Neural cell (in vitro differentiated cells): ENCODE data around the gene SCG5. TPM values are rescaled to one million over a fixed set of nuclear protein-coding genes. Genes with fewer than 3 reads are reported as not detected.

Experiments
- H2AFZ ChIP-seq: fragments of 200-600, 300-800 bp; sonication (generic), shearing (Covaris generic); 2 replicates; pipeline ENCODE4 v1.6.0; 2014; ENCODE audit warnings: low read depth, mild to moderate bottlenecking, antibody characterized with exemption, low read length, moderate library complexity
- H3F3A ChIP-seq: fragments of 200-600 bp; shearing (Covaris generic); 2 replicates; pipeline ENCODE4 v1.6.1; 2016; ENCODE audit warnings: mild to moderate bottlenecking, moderate library complexity, mixed read lengths, antibody characterized with exemption, low read length; ENCODE audit not compliant: insufficient read depth, poor library complexity, severe bottlenecking
- H3K27ac ChIP-seq: fragments of 200-600, 300-800 bp; sonication (generic), shearing (Covaris generic); 2 replicates; pipeline ENCODE4 v1.5.1; 2014; ENCODE audit warnings: mild to moderate bottlenecking, low read length, moderate library complexity
- H3K27me3 ChIP-seq: fragments of 300-800, 200-600 bp; sonication (generic), shearing (Covaris generic); 2 replicates; pipeline ENCODE4 v1.6.0; 2014; ENCODE audit warnings: mild to moderate bottlenecking, low read depth, low read length, moderate library complexity; ENCODE audit not compliant: insufficient read depth
- H3K36me3 ChIP-seq: fragments of 300-800, 200-600 bp; sonication (generic), shearing (Covaris generic); 2 replicates; pipeline ENCODE4 v1.5.1; 2014; ENCODE audit warnings: mild to moderate bottlenecking, antibody characterized with exemption, low read length, moderate library complexity; ENCODE audit not compliant: insufficient read depth
- H3K4me2 ChIP-seq: fragments of 300-800, 200-600 bp; sonication (generic), shearing (Covaris generic); 2 replicates; pipeline ENCODE4 v1.6.0; 2014; ENCODE audit warnings: mild to moderate bottlenecking, low read length
- H3K4me3 ChIP-seq: fragments of 300-800, 200-600 bp; sonication (generic), shearing (Covaris generic); 2 replicates; pipeline ENCODE4 v1.5.1; 2014; ENCODE audit warnings: mild to moderate bottlenecking, low read length, moderate library complexity
- H3K79me2 ChIP-seq: fragments of 200-600 bp; shearing (Covaris generic); replicated peaks from 2 replicates; pipeline ENCODE4 v1.6.0; 2014; ENCODE audit warnings: mild to moderate bottlenecking, low read length, moderate library complexity; ENCODE audit not compliant: insufficient read depth
- H3K9ac ChIP-seq: fragments of 300-800, 200-600 bp; sonication (generic), shearing (Covaris generic); 2 replicates; pipeline ENCODE4 v1.6.1; 2016; ENCODE audit warnings: mild to moderate bottlenecking, low read length, mixed read lengths
- H3K9me2 ChIP-seq: fragments of 200-600 bp; shearing (Covaris generic); 2 replicates; pipeline ENCODE4 v1.6.1; 2016; ENCODE audit warnings: mild to moderate bottlenecking, low read length, mixed read lengths; ENCODE audit not compliant: insufficient read depth
- H3K9me3 ChIP-seq: fragments of 200-600, 300-800 bp; sonication (generic), shearing (Covaris generic); 2 replicates; pipeline ENCODE4 v1.6.1; 2016; ENCODE audit warnings: mild to moderate bottlenecking, mixed run types, low read length, moderate library complexity, mixed read lengths
- H4K20me1 ChIP-seq: fragments of 200-600 bp; shearing (Covaris generic); 2 replicates; pipeline ENCODE4 v1.6.1; 2016; ENCODE audit warnings: mild to moderate bottlenecking, mixed run types; ENCODE audit not compliant: insufficient read depth
- EP300 ChIP-seq: fragments of 450-650 bp; conservative IDR thresholded peaks from 2 replicates; pipeline ENCODE4 v1.6.1; 2014; ENCODE audit warnings: antibody characterized with exemption, mild to moderate bottlenecking, moderate library complexity; ENCODE audit not compliant: poor library complexity, severe bottlenecking
- EZH2 ChIP-seq: fragments of 200-600, 300-800 bp; shearing (Covaris generic), sonication (generic); IDR thresholded peaks from 2 replicates; pipeline ENCODE4 v1.6.1; 2014; ENCODE audit warnings: antibody characterized with exemption, low read length, borderline replicate concordance, mild to moderate bottlenecking; ENCODE audit not compliant: insufficient read depth, poor library complexity, severe bottlenecking
- POLR2AphosphoS5 ChIP-seq: IDR thresholded peaks from 2 replicates; pipeline ENCODE4 v1.6.1; 2012
- RAD21 ChIP-seq: fragments of 450-650 bp; conservative IDR thresholded peaks from 2 replicates; pipeline ENCODE4 v1.6.1; 2014; ENCODE audit warnings: antibody characterized with exemption, mild to moderate bottlenecking, moderate library complexity
- SMC3 ChIP-seq: fragments of 450-650 bp; conservative IDR thresholded peaks from 2 replicates; pipeline ENCODE4 v1.6.1; 2014; ENCODE audit warnings: antibody characterized with exemption, mild to moderate bottlenecking, moderate library complexity; ENCODE audit not compliant: poor library complexity
- TAF1 ChIP-seq: IDR thresholded peaks from 2 replicates; pipeline ENCODE4 v1.6.1; 2012; ENCODE audit warnings: low read depth
- polyA plus RNA-seq: library from polyadenylated mRNA; depleted of rRNA; stranded (reverse); fragments of >200 nt; gene quantifications from 2 replicates; pipeline ENCODE4 v1.2.3, GENCODE V29; 2014
- small RNA-seq, 3 experiments: library from RNA; depleted of rRNA; stranded (forward); fragments of <200 nt; gene quantifications; one replicate each; pipeline ENCODE3, GENCODE V24; 2012

The SCG5 gene
- polyA plus RNA-seq, 1 donor from 2014 or later = 116 TPM

GRCh38 chr15:32746116-32746857 lies 104.8 kb downstream of the SCG5 start:
- H3K36me3 ChIP-seq = no peaks in the 10 kb centered on the region
- no peaks in the 10 kb centered on the region for H4K20me1 ChIP-seq
- H3K9me2 ChIP-seq = no peaks in the 10 kb centered on the region
- H3K4me2 ChIP-seq = no peak overlapping the region
- no peak overlapping the region for H3K4me3 ChIP-seq
- no peaks in the 10 kb centered on the region for H3K27me3 ChIP-seq
- H3K27ac ChIP-seq = no peak overlapping the region
- no peaks in the 10 kb centered on the region for H3K9me3 ChIP-seq
- TF ChIP-seq POLR2AphosphoS5 (no peak), EZH2 (no peak), EP300 (no peak), SMC3 (no peak), TAF1 (no peak), RAD21 (no peak)
- H3K9ac ChIP-seq = no peak overlapping the region
- no peaks in the 10 kb centered on the region for H3F3A ChIP-seq
- H2AFZ ChIP-seq = no peak overlapping the region
- H3K79me2 ChIP-seq = no peaks in the 10 kb centered on the region

Small RNAs within 50 kb of the gene (small RNA-seq; reads per million reads assigned to genes)
- 0 reads per million in 3 experiments for gene RN7SL286P

Other genes starting within 250 kb of the SCG5 start
- 0.27 TPM in 1 of 2 replicates, not detected in the other for gene GOLGA8K, start 238.4 kb upstream of the SCG5 start, polyA plus RNA-seq
- gene GOLGA8O, start 186.1 kb upstream of the SCG5 start, polyA plus RNA-seq = not detected in 2 replicates
- 0.61 and 0.68 TPM in 2 replicates for gene GOLGA8N, start 48.3 kb upstream of the SCG5 start, polyA plus RNA-seq
- gene ARHGAP11A, start 26.2 kb upstream of the SCG5 start, polyA plus RNA-seq = 0.20 and 0.50 TPM in 2 replicates
- gene GREM1, start 76.3 kb downstream of the SCG5 start, polyA plus RNA-seq = 0.16 and 0.40 TPM in 2 replicates